ENCODE measurements around the gene EIF4G2. TPM values are rescaled to one million over a fixed set of nuclear protein-coding genes. Genes with fewer than 3 reads are reported as not detected.

EIF4G2 gene
- total and polyA plus RNA-seq, 8 donors: 88.6 to 475 (median 313) TPM

GRCh38 chr11:10805741-10806140 is 3.0 kb downstream of the EIF4G2 start:
- 31 to 44% methylated on average over 8 of the region's 8 CpGs for WGBS, 2 donors
- Histone ChIP-seq H3K27me3 (no peaks in the 10 kb centered on the region), H3K9me3 (no peaks in the 10 kb centered on the region), H3K36me3 (peaks cover 12 to 62% (median 51%) of the 10 kb centered on the region in 3 donors), H3K27ac (no peak overlapping the region), H3K4me1 (peaks cover 22 to 42% (median 25%) of the 10 kb centered on the region in 3 donors), H3K4me3 (peak overlapping the region in 1 of 4 donors; percentile 99)
- FAIRE-seq: no peak
- intact Hi-C loops (cut with DNase I): no loop called here
- no peak for TF ChIP-seq CTCF (IDR thresholded peaks at IDR 0.05)
- no peak for DNase-seq
- ATAC-seq: no peak

GRCh38 chr11:10803676-10804075 is 5.0 kb downstream of the EIF4G2 start:
- DNase-seq (no peak), ATAC-seq (no peak), FAIRE-seq (no peak)
- Histone ChIP-seq H3K36me3 (peaks cover 14 to 83% (median 71%) of the 10 kb centered on the region in 3 donors), H3K9me3 (no peaks in the 10 kb centered on the region), H3K27me3 (no peaks in the 10 kb centered on the region), H3K4me3 (no peak overlapping the region), H3K4me1 (peaks cover 21 to 33% (median 22%) of the 10 kb centered on the region in 3 donors), H3K27ac (no peak overlapping the region)
- TF ChIP-seq CTCF (IDR thresholded peaks at IDR 0.05): no peak
- 65 to 73% methylated on average over 6 of the region's 6 CpGs for WGBS, 2 donors
- intact Hi-C loops (cut with DNase I): no loop called here

- intact Hi-C loops (cut with DNase I): no loop called here
- ATAC-seq (no peak), FAIRE-seq (no peak), DNase-seq (no peak)
- peaks cover 11 to 94% (median 77%) of the 10 kb centered on the region in 3 donors for H3K36me3 ChIP-seq
- no peak overlapping the region for H3K27ac ChIP-seq
- H3K4me3 ChIP-seq: no peak overlapping the region
- peaks cover 5 to 16% (median 7%) of the 10 kb centered on the region in 3 donors for H3K4me1 ChIP-seq
- no peaks in the 10 kb centered on the region for H3K27me3 ChIP-seq
- TF ChIP-seq CTCF (IDR thresholded peaks at IDR 0.05): no peak
- H3K9me3 ChIP-seq: no peaks in the 10 kb centered on the region
- 81 to 84% methylated on average over 2 of the region's 2 CpGs for WGBS, 2 donors
Measured at GRCh38 chr11:10800292-10800691, 8.4 kb downstream of the EIF4G2 start.

- DNase-seq (no peak), ATAC-seq (no peak), FAIRE-seq (no peak)
- intact Hi-C loops (cut with DNase I): loop anchor here in 2 of 3 donors (10.0 kb wide), 3 partner anchors 136 to 986 kb away; no protein-coding TSS in a partner anchor
- Histone ChIP-seq H3K4me3 (no peak overlapping the region), H3K36me3 (peaks cover 8 to 75% (median 63%) of the 10 kb centered on the region in 3 donors), H3K27ac (no peak overlapping the region), H3K9me3 (no peaks in the 10 kb centered on the region), H3K27me3 (no peaks in the 10 kb centered on the region), H3K4me1 (no peaks in the 10 kb centered on the region)
- 80 to 85% methylated on average over 4 of the region's 4 CpGs for WGBS, 2 donors
- TF ChIP-seq CTCF (IDR thresholded peaks at IDR 0.05): no peak
Measured at GRCh38 chr11:10798330-10798928, 10.3 kb downstream of the EIF4G2 start.

- ATAC-seq (no peak), FAIRE-seq (no peak), DNase-seq (no peak)
- Histone ChIP-seq H3K27me3 (no peaks in the 10 kb centered on the region), H3K4me3 (no peak overlapping the region), H3K9me3 (no peaks in the 10 kb centered on the region), H3K4me1 (no peaks in the 10 kb centered on the region), H3K27ac (no peak overlapping the region), H3K36me3 (peaks cover 8 to 66% (median 55%) of the 10 kb centered on the region in 3 donors)
- TF ChIP-seq CTCF (IDR thresholded peaks at IDR 0.05): no peak
- intact Hi-C loops (cut with DNase I): loop anchor here in 2 of 3 donors (10.0 kb wide), 3 partner anchors 137 to 987 kb away; no protein-coding TSS in a partner anchor
- WGBS, 2 donors: 93 to 94% methylated on average over 3 of the region's 3 CpGs
Measured at GRCh38 chr11:10797531-10797930, 11.2 kb downstream of the EIF4G2 start.
